OCI-LY1 (cell line): Measurements from ENCODE around the gene BCL11A.

ENCODE experiments used
- CTCF ChIP-seq: fragments of 200-600 bp; sonication (generic), shearing (Covaris generic); IDR thresholded peaks from 2 replicates; pipeline ENCODE4 v1.5.1; 2017; ENCODE audit warnings: mild to moderate bottlenecking, antibody characterized with exemption, low read length, moderate library complexity, mixed read lengths
- EZH2 ChIP-seq: fragments of 200-600 bp; sonication (generic), shearing (Covaris generic); IDR thresholded peaks from 2 replicates; pipeline ENCODE4 v1.8.0; 2017; ENCODE audit warnings: borderline replicate concordance, mixed run types, mild to moderate bottlenecking, antibody characterized with exemption, low read length, moderate library complexity, mixed read lengths

- TF ChIP-seq CTCF: peak; percentile 94
- TF ChIP-seq EZH2: no peak
Observed at GRCh38 chr2:60581433-60582282, 28.2 kb upstream of the BCL11A start.
